Upper lobe of left lung (tissue), 4 donors: ENCODE measurements around the gene SAXO1.

Source experiments
- EP300 ChIP-seq, 4 donors: sonication (generic); formaldehyde crosslinking; IDR thresholded peaks; one replicate each; pipeline ENCODE4 v1.5.1; 2017; ENCODE audit warnings: antibody characterized with exemption in 4 of 4, control low read depth in 2 of 4
- POLR2A ChIP-seq, 4 donors: fragments of 450-650 bp; IDR thresholded peaks; one replicate each; pipeline ENCODE4 v1.5.1; 2016 to 2017; ENCODE audit warnings: antibody characterized with exemption in 4 of 4, mild to moderate bottlenecking in 2 of 4
- TF ChIP-seq, protein P1 (sequence below), 6 experiments: fragments of 450-650 bp in 4 of 6; fragments of 200-600 bp in 2 of 6; sonication (generic) in 2 of 6; IDR thresholded peaks; one replicate each; pipeline ENCODE4 v1.5.1; 2016 to 2019; ENCODE audit warnings: antibody characterized with exemption in 6 of 6

DNA sequence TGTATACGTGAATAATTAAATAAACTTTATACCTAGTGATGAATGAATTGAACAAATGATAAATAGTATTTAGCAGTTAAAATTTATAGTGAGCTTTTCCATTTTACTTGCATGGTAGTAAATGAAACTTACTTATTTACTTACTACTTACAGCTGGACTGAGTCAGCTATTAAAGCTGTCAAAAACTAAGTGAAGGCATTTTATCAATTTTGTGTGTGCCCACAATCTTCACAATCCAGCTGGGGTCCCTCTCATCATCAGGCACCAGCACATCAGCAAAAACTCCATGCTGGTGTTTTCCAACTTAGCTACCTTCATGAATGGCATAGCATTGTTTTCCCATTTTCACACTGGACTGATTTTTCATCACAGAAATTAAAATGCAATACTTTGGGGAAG, 81.1 kb downstream of the SAXO1 start:
- TF ChIP-seq, protein P1, sequence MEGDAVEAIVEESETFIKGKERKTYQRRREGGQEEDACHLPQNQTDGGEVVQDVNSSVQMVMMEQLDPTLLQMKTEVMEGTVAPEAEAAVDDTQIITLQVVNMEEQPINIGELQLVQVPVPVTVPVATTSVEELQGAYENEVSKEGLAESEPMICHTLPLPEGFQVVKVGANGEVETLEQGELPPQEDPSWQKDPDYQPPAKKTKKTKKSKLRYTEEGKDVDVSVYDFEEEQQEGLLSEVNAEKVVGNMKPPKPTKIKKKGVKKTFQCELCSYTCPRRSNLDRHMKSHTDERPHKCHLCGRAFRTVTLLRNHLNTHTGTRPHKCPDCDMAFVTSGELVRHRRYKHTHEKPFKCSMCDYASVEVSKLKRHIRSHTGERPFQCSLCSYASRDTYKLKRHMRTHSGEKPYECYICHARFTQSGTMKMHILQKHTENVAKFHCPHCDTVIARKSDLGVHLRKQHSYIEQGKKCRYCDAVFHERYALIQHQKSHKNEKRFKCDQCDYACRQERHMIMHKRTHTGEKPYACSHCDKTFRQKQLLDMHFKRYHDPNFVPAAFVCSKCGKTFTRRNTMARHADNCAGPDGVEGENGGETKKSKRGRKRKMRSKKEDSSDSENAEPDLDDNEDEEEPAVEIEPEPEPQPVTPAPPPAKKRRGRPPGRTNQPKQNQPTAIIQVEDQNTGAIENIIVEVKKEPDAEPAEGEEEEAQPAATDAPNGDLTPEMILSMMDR (IDR thresholded peaks at IDR 0.05): no peak
- TF ChIP-seq POLR2A (IDR thresholded peaks at IDR 0.05): no peak
- no peak for TF ChIP-seq EP300 (IDR thresholded peaks at IDR 0.05)
